Measurements from ENCODE around the gene SLC23A2. TPM values are rescaled to one million over a fixed set of nuclear protein-coding genes. Genes with fewer than 3 reads are reported as not detected.

Gene SLC23A2
- total and polyA plus RNA-seq, 2 experiments from 2014 or later, result 5.9 to 9.6 TPM

DNA sequence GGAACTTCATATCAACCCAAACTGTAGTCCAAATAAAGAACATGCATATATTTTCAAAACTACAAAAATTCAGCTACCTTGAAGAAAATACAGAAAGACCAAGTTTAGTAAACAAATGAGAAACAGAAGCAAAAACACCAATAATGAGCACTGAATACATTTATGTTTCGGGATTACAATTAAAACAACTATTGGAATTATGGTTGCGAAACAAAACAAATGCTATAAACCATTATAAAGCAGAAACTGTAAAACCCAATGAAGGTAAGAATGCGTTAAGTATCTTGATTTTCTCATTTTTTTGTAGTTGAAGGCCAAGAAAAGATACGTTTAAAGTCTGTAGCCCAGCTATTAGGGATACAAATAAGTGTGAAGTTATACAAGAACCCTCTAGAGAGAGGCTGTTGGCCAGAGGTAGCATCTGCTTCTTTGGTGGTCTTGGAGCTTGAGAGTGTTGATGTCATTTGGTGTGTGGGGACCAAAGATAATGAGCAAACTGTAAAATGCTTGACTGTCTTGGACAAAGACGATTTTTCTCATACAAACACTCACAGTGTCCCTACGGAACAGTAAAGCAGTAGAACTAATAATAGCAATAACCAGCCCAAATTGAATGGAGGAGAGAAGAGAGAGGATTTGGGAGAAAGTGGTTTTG is 168.1 kb downstream of the SLC23A2 start:
- in situ Hi-C loops (cut with MboI), result no loop called here
- Histone ChIP-seq H3K9me3 (ENCODE audit: low read depth) (no peaks in the 10 kb centered on the region), H2AFZ (no peak overlapping the region), H3K36me3 (ENCODE audit: low read depth) (no peaks in the 10 kb centered on the region), H3K4me3 (no peak overlapping the region), H3K79me2 (ENCODE audit: insufficient read depth) (no peaks in the 10 kb centered on the region), H3K9me2 (ENCODE audit: insufficient read depth) (no peaks in the 10 kb centered on the region), H4K20me1 (ENCODE audit: insufficient read depth) (no peaks in the 10 kb centered on the region), H3K4me2 (ENCODE audit: unreplicated experiment) (no peak overlapping the region), H3K9ac (no peak overlapping the region), H3K4me1 (ENCODE audit: insufficient read depth) (peaks cover 14% of the 10 kb centered on the region; the same call in 1 of the 2 replicates), H3K27me3 (replicated peaks; ENCODE audit: insufficient read depth) (no peaks in the 10 kb centered on the region), H3K27ac (no peak overlapping the region), H3F3A (ENCODE audit: insufficient read depth) (no peaks in the 10 kb centered on the region)
- DNase-seq, result no peak
- WGBS, 2 experiments (ENCODE audit: low coverage in 1 of 2, low lambda C conversion rate in 2 of 2, missing lambda C conversion rate in 2 of 2), result 46 to 47% methylated on average over 6 of the region's 6 CpGs
- TF ChIP-seq EZH2phosphoT487 (IDR thresholded peaks at IDR 0.05; ENCODE audit: insufficient read depth, low read depth) (no peak), EZH2 (IDR thresholded peaks at IDR 0.05; ENCODE audit: insufficient read depth, poor library complexity, severe bottlenecking) (no peak)

DNA sequence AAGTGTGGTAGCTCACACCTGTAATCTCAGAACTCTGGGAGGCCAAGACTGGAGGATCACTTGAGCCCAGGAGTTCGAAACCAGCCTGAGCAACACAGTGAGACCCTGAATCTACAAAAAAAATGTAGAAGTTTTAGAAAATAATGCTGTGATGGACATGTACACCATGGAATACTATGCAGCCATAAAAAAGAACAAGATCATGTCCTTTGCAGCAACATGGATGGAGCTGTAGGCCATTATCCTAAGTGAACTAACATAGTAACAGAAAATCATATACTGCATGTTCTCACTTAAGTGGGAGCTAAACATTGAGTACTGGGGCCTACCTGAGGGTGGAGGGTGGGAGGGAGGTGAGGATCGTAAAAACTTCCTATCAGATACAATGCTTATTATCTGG is 168.8 kb downstream of the SLC23A2 start:
- Histone ChIP-seq H3K79me2 (ENCODE audit: insufficient read depth) (no peaks in the 10 kb centered on the region), H3K36me3 (ENCODE audit: low read depth) (no peaks in the 10 kb centered on the region), H3K4me1 (ENCODE audit: insufficient read depth) (peaks cover 14% of the 10 kb centered on the region; the same call in 1 of the 2 replicates), H3F3A (ENCODE audit: insufficient read depth) (no peaks in the 10 kb centered on the region), H3K27me3 (replicated peaks; ENCODE audit: insufficient read depth) (no peaks in the 10 kb centered on the region), H3K9me3 (ENCODE audit: low read depth) (no peaks in the 10 kb centered on the region), H3K9me2 (ENCODE audit: insufficient read depth) (no peaks in the 10 kb centered on the region), H3K4me2 (ENCODE audit: unreplicated experiment) (no peak overlapping the region), H3K4me3 (no peak overlapping the region), H4K20me1 (ENCODE audit: insufficient read depth) (no peaks in the 10 kb centered on the region), H3K9ac (no peak overlapping the region), H3K27ac (no peak overlapping the region), H2AFZ (no peak overlapping the region)
- TF ChIP-seq EZH2phosphoT487 (IDR thresholded peaks at IDR 0.05; ENCODE audit: insufficient read depth, low read depth) (no peak), EZH2 (IDR thresholded peaks at IDR 0.05; ENCODE audit: insufficient read depth, poor library complexity, severe bottlenecking) (no peak)
- DNase-seq, result no peak
- WGBS, 2 experiments (ENCODE audit: low coverage in 1 of 2, low lambda C conversion rate in 2 of 2, missing lambda C conversion rate in 2 of 2), result 42 to 45% methylated on average over 2 of the region's 2 CpGs
- in situ Hi-C loops (cut with MboI), result no loop called here

DNA sequence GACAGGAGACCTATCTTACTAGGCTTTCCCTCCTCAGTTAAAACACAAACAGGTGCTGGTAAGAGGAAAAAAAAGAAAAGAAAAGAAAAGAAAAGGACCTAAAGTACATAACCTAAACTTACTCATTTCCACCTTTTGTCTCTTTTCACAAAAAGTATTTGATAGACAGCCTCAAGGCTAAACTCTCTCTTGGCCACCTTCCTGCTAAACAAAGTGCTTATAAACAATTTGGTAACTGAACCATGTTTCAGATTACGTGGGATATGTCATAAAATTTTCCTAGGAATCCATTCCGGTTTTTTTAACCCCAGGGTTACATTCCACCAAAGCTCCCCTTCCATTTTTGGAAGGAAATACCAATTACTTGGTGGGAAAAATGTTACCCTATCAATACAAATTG is 170.6 kb downstream of the SLC23A2 start:
- WGBS, 2 experiments (ENCODE audit: low coverage in 1 of 2, low lambda C conversion rate in 2 of 2, missing lambda C conversion rate in 2 of 2), result 48 to 54% methylated on average over 2 of the region's 2 CpGs
- Histone ChIP-seq H3K9me3 (ENCODE audit: low read depth) (no peaks in the 10 kb centered on the region), H3K4me2 (ENCODE audit: unreplicated experiment) (no peak overlapping the region), H2AFZ (no peak overlapping the region), H4K20me1 (ENCODE audit: insufficient read depth) (no peaks in the 10 kb centered on the region), H3K79me2 (ENCODE audit: insufficient read depth) (no peaks in the 10 kb centered on the region), H3K9me2 (ENCODE audit: insufficient read depth) (no peaks in the 10 kb centered on the region), H3K27me3 (replicated peaks; ENCODE audit: insufficient read depth) (no peaks in the 10 kb centered on the region), H3F3A (ENCODE audit: insufficient read depth) (no peaks in the 10 kb centered on the region), H3K4me1 (ENCODE audit: insufficient read depth) (peaks cover 7% of the 10 kb centered on the region; the same call in 1 of the 2 replicates), H3K9ac (no peak overlapping the region), H3K4me3 (no peak overlapping the region), H3K27ac (no peak overlapping the region), H3K36me3 (ENCODE audit: low read depth) (no peaks in the 10 kb centered on the region)
- DNase-seq, result no peak
- in situ Hi-C loops (cut with MboI), result no loop called here
- TF ChIP-seq EZH2 (IDR thresholded peaks at IDR 0.05; ENCODE audit: insufficient read depth, poor library complexity, severe bottlenecking) (no peak), EZH2phosphoT487 (IDR thresholded peaks at IDR 0.05; ENCODE audit: insufficient read depth, low read depth) (no peak)

DNA sequence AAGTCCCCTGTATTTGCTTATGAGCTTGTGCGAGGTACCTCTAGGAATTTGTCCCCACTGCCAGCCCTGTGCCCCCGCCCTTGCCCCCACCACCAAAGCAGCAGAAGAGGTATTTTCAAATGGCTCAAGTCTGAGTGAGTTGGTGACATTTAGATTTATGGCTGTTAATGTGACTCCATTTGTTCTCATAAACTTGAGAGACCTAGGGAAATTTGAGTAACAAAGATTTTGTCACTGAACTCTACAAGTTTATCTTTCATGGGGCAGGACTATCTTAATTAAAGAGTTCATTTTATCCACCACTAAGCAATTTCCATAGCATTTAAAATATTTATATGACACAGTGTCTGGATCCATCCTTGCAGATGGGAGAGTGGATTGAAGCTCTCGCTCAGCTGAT is 171.1 kb downstream of the SLC23A2 start:
- Histone ChIP-seq H3K4me1 (ENCODE audit: insufficient read depth) (peaks cover 3% of the 10 kb centered on the region; the same call in 1 of the 2 replicates), H3K27me3 (replicated peaks; ENCODE audit: insufficient read depth) (no peaks in the 10 kb centered on the region), H3K79me2 (ENCODE audit: insufficient read depth) (no peaks in the 10 kb centered on the region), H2AFZ (no peak overlapping the region), H3K9me2 (ENCODE audit: insufficient read depth) (no peaks in the 10 kb centered on the region), H3F3A (ENCODE audit: insufficient read depth) (no peaks in the 10 kb centered on the region), H3K27ac (no peak overlapping the region), H3K9ac (no peak overlapping the region), H3K4me2 (ENCODE audit: unreplicated experiment) (no peak overlapping the region), H3K9me3 (ENCODE audit: low read depth) (no peaks in the 10 kb centered on the region), H3K36me3 (ENCODE audit: low read depth) (no peaks in the 10 kb centered on the region), H4K20me1 (ENCODE audit: insufficient read depth) (no peaks in the 10 kb centered on the region), H3K4me3 (no peak overlapping the region)
- 68 to 76% methylated on average over 3 of the region's 3 CpGs for WGBS, 2 experiments (ENCODE audit: low coverage in 1 of 2, low lambda C conversion rate in 2 of 2, missing lambda C conversion rate in 2 of 2)
- DNase-seq, result no peak
- TF ChIP-seq EZH2 (IDR thresholded peaks at IDR 0.05; ENCODE audit: insufficient read depth, poor library complexity, severe bottlenecking) (no peak), EZH2phosphoT487 (IDR thresholded peaks at IDR 0.05; ENCODE audit: insufficient read depth, low read depth) (no peak)
- in situ Hi-C loops (cut with MboI), result no loop called here
